HepG2 (cell line): ENCODE results near the gene ANKEF1. TPM values are rescaled to one million over a fixed set of nuclear protein-coding genes. Genes with fewer than 3 reads are reported as not detected.
A peak's percentile ranks its signal among the peaks of the same experiment; 100 is the strongest.

Experiments
- ATF7-NPFF ChIP-seq: sonication (generic); formaldehyde crosslinking; IDR thresholded peaks from 2 replicates; pipeline ENCODE4 v1.8.1; 2023; ENCODE audit warnings: mild to moderate bottlenecking, low read depth, missing genetic modification reagents, moderate library complexity
- CEBPG ChIP-seq: IDR thresholded peaks from 2 replicates; pipeline ENCODE4 v1.6.1; 2016
- FOSL1 ChIP-seq: sonication (generic); formaldehyde crosslinking; IDR thresholded peaks from 2 replicates; pipeline ENCODE4 v1.9.0; 2021; ENCODE audit warnings: missing genetic modification reagents, borderline replicate concordance
- FOXJ3 ChIP-seq: sonication (generic); formaldehyde crosslinking; IDR thresholded peaks from 2 replicates; pipeline ENCODE4 v1.4.0; 2020; ENCODE audit warnings: missing genetic modification reagents, mild to moderate bottlenecking, borderline replicate concordance
- HDAC6 ChIP-seq: fragments of 200-600 bp; sonication (generic); IDR thresholded peaks from 2 replicates; pipeline ENCODE4 v1.7.0; 2017; ENCODE audit warnings: mild to moderate bottlenecking, antibody characterized with exemption, low read length, low read depth
- RFX3 ChIP-seq: IDR thresholded peaks from 2 replicates; pipeline ENCODE4 v1.6.1; 2016; ENCODE audit warnings: missing biosample characterization, missing genetic modification reagents
- SP2 ChIP-seq: sonication (generic); formaldehyde crosslinking; IDR thresholded peaks from 2 replicates; pipeline ENCODE4 v1.5.1; 2020; ENCODE audit warnings: mild to moderate bottlenecking, missing genetic modification reagents
- SRY ChIP-seq: sonication (generic); formaldehyde crosslinking; IDR thresholded peaks from 2 replicates; pipeline ENCODE4 v1.8.0; 2022; ENCODE audit warnings: mild to moderate bottlenecking, missing genetic modification reagents
- STAT6 ChIP-seq: sonication (generic); formaldehyde crosslinking; IDR thresholded peaks from 2 replicates; pipeline ENCODE4 v1.4.0; 2020; ENCODE audit warnings: missing genetic modification reagents, mild to moderate bottlenecking, borderline replicate concordance
- ZFP37 ChIP-seq: sonication (generic); formaldehyde crosslinking; IDR thresholded peaks from 2 replicates; pipeline ENCODE4 v1.4.0; 2020; ENCODE audit warnings: missing genetic modification reagents, borderline replicate concordance
- ZMYM3 ChIP-seq: sonication (generic); formaldehyde crosslinking; IDR thresholded peaks from 2 replicates; pipeline ENCODE4 v1.5.1; 2020; ENCODE audit warnings: mild to moderate bottlenecking, missing genetic modification reagents
- ZNF207 ChIP-seq: fragments of 450-650 bp; IDR thresholded peaks from 2 replicates; pipeline ENCODE4 v1.6.1; 2016; ENCODE audit warnings: antibody characterized with exemption, borderline replicate concordance
- ZNF292 ChIP-seq: sonication (generic); formaldehyde crosslinking; IDR thresholded peaks from 2 replicates; pipeline ENCODE4 v1.8.1; 2022; ENCODE audit warnings: mild to moderate bottlenecking, low read depth, missing genetic modification reagents, borderline replicate concordance
- ZNF331 ChIP-seq: sonication (generic); formaldehyde crosslinking; IDR thresholded peaks from 2 replicates; pipeline ENCODE4 v1.4.0; 2020; ENCODE audit warnings: missing genetic modification reagents
- ZNF367 ChIP-seq: sonication (generic); formaldehyde crosslinking; IDR thresholded peaks from 2 replicates; pipeline ENCODE4 v1.4.0; 2020; ENCODE audit warnings: missing genetic modification reagents, borderline replicate concordance
- polyA plus RNA-seq, 8 experiments: library from polyadenylated mRNA; depleted of rRNA in 3 of 8; stranded (reverse) in 7 of 8; unstranded in 1 of 8; fragments of >200 nt; fragmentation: Illumina TruSeq in 4 of 8; extraction: Trizol in 4 of 8; gene quantifications; 2 replicates each; pipeline versions ENCODE4 v1.2.1 to v1.2.3, GENCODE V29; 2011 to 2016; ENCODE audit warnings: low read depth in 4 of 8, missing spikeins in 1 of 8, mixed read lengths in 1 of 8; ENCODE audit not compliant: insufficient read depth in 1 of 8
- total RNA-seq, 5 experiments: library from RNA; depleted of rRNA; stranded (reverse); fragments of >200 nt; fragmentation: Illumina TruSeq; extraction: Trizol; gene quantifications; 2 replicates each; pipeline ENCODE4 v1.2.3, GENCODE V29; 2016; ENCODE audit warnings: low read depth in 1 of 5
- TF ChIP-seq, protein P1 (sequence below): sonication (generic); formaldehyde crosslinking; IDR thresholded peaks from 2 replicates; pipeline ENCODE4 v1.4.0; 2020; ENCODE audit warnings: missing genetic modification reagents
- TF ChIP-seq, protein P2 (sequence below): sonication (generic); formaldehyde crosslinking; IDR thresholded peaks from 2 replicates; pipeline ENCODE4; 2020; ENCODE audit warnings: missing genetic modification reagents, mild to moderate bottlenecking, borderline replicate concordance
- TF ChIP-seq, protein P3 (sequence below): sonication (generic); formaldehyde crosslinking; IDR thresholded peaks from 2 replicates; pipeline ENCODE4 v1.8.0; 2022; ENCODE audit warnings: mild to moderate bottlenecking, missing genetic modification reagents, borderline replicate concordance

The ANKEF1 gene
- total and polyA plus RNA-seq, 2 of the 13 experiments (the other 11 are each of a cell fraction or from before 2014, with no cell fraction given) = 3.1 to 8.6 TPM

DNA sequence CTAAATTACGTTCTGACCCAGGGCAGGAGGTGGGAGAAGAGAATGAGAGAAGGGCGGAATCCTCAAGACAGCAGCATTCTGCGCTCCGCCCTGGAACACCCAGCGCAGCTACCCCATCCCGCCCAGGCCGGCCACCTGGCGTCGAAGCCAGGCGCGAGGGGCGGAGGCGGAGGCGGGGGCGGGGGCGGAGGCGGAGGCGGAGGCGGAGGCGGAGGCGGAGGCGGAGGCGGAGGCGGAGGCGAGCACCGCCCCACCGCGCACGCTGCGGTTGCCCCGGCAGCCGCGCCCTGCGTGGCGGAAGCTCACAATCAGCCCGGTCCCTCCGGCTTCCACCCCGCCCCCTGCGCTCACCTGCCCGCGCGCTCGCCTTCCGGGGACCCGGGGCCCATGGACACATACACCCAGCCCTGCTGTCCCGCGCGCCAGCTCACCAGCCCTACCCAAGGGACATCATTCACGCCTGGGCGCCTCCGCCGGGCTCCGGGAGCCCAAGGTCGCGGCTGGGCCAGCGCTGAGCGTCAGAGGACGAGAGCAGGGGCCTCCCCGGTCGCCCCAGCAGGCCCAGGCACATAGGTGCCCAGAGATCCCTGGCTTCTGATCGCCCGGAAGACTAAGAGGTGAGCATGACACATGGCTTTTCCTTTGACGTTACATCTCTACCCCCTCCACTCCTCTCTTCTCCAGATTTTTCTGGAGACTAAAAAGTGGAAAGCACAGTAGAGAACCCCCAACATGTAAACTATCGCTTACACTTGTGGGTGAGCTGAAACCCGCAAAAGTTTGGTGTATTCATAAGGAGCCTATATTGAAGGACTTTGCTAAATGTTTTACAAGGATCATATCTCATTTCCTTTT lies at the start of gene ANKEF1 (continued):
- TF ChIP-seq, protein P1, sequence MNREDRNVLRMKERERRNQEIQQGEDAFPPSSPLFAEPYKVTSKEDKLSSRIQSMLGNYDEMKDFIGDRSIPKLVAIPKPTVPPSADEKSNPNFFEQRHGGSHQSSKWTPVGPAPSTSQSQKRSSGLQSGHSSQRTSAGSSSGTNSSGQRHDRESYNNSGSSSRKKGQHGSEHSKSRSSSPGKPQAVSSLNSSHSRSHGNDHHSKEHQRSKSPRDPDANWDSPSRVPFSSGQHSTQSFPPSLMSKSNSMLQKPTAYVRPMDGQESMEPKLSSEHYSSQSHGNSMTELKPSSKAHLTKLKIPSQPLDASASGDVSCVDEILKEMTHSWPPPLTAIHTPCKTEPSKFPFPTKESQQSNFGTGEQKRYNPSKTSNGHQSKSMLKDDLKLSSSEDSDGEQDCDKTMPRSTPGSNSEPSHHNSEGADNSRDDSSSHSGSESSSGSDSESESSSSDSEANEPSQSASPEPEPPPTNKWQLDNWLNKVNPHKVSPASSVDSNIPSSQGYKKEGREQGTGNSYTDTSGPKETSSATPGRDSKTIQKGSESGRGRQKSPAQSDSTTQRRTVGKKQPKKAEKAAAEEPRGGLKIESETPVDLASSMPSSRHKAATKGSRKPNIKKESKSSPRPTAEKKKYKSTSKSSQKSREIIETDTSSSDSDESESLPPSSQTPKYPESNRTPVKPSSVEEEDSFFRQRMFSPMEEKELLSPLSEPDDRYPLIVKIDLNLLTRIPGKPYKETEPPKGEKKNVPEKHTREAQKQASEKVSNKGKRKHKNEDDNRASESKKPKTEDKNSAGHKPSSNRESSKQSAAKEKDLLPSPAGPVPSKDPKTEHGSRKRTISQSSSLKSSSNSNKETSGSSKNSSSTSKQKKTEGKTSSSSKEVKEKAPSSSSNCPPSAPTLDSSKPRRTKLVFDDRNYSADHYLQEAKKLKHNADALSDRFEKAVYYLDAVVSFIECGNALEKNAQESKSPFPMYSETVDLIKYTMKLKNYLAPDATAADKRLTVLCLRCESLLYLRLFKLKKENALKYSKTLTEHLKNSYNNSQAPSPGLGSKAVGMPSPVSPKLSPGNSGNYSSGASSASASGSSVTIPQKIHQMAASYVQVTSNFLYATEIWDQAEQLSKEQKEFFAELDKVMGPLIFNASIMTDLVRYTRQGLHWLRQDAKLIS (CRISPR knock-in tag) = no peak
- TF ChIP-seq CEBPG (CRISPR knock-in tag) (no peak; the same call in 1 of the 2 replicates), ZNF292 (CRISPR knock-in tag) (no peak), ATF7-NPFF (CRISPR knock-in tag) (0 out of 2 replicates have a peak, but pooled peaks have one; percentile 83), ZNF367 (CRISPR knock-in tag) (no peak), FOSL1 (CRISPR knock-in tag) (peak; percentile 49; the same call in 1 of the 2 replicates), HDAC6 (no peak), SRY (CRISPR knock-in tag) (peak; percentile 91), ZNF331 (CRISPR knock-in tag) (peak; percentile 62), STAT6 (CRISPR knock-in tag) (no peak), RFX3 (CRISPR knock-in tag) (peak; percentile 74), ZFP37 (CRISPR knock-in tag) (no peak; the same call in 1 of the 2 replicates), ZMYM3 (CRISPR knock-in tag) (no peak; the same call in 1 of the 2 replicates), FOXJ3 (CRISPR knock-in tag) (no peak; the same call in 1 of the 2 replicates), ZNF207 (no peak), SP2 (CRISPR knock-in tag) (peak; percentile 49; the same call in 1 of the 2 replicates)
- TF ChIP-seq, protein P2, sequence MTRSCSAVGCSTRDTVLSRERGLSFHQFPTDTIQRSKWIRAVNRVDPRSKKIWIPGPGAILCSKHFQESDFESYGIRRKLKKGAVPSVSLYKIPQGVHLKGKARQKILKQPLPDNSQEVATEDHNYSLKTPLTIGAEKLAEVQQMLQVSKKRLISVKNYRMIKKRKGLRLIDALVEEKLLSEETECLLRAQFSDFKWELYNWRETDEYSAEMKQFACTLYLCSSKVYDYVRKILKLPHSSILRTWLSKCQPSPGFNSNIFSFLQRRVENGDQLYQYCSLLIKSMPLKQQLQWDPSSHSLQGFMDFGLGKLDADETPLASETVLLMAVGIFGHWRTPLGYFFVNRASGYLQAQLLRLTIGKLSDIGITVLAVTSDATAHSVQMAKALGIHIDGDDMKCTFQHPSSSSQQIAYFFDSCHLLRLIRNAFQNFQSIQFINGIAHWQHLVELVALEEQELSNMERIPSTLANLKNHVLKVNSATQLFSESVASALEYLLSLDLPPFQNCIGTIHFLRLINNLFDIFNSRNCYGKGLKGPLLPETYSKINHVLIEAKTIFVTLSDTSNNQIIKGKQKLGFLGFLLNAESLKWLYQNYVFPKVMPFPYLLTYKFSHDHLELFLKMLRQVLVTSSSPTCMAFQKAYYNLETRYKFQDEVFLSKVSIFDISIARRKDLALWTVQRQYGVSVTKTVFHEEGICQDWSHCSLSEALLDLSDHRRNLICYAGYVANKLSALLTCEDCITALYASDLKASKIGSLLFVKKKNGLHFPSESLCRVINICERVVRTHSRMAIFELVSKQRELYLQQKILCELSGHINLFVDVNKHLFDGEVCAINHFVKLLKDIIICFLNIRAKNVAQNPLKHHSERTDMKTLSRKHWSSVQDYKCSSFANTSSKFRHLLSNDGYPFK (CRISPR knock-in tag) = peak; percentile 95
- TF ChIP-seq, protein P3, sequence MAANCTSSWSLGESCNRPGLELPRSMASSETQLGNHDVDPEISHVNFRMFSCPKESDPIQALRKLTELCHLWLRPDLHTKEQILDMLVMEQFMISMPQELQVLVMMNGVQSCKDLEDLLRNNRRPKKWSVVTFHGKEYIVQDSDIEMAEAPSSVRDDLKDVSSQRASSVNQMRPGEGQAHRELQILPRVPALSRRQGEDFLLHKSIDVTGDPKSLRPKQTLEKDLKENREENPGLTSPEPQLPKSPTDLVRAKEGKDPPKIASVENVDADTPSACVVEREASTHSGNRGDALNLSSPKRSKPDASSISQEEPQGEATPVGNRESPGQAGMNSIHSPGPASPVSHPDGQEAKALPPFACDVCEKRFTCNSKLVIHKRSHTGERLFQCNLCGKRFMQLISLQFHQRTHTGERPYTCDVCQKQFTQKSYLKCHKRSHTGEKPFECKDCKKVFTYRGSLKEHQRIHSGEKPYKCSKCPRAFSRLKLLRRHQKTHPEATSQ = peak; percentile 94
